Smooth muscle cell (in vitro differentiated cells): ENCODE measurements around the gene PRR19. TPM values are rescaled to one million over a fixed set of nuclear protein-coding genes. Genes with fewer than 3 reads are reported as not detected.

Source experiments
- DNase-seq: peaks from one replicate; lab custom pipeline; 2025; ENCODE audit not compliant: unreplicated experiment; lab: John Stamatoyannopoulos, UW
- H2AFZ ChIP-seq: fragments of 200-600 bp; sonication (generic); 2 replicates; pipeline ENCODE4 v1.6.0; 2016; ENCODE audit warnings: antibody characterized with exemption, low read depth, mild to moderate bottlenecking
- H3F3A ChIP-seq: fragments of 200-600 bp; sonication (generic); 2 replicates; pipeline ENCODE4 v1.6.0; 2017; ENCODE audit warnings: antibody characterized with exemption, low read depth
- H3K27ac ChIP-seq: fragments of 200-600 bp; sonication (generic); 2 replicates; pipeline ENCODE4 v1.5.1; 2016; ENCODE audit warnings: low read depth, mild to moderate bottlenecking
- H3K27me3 ChIP-seq: fragments of 200-600 bp; sonication (generic); 2 replicates; pipeline ENCODE4 v1.6.1; 2016; ENCODE audit warnings: low read depth, mild to moderate bottlenecking
- H3K36me3 ChIP-seq: fragments of 200-600 bp; sonication (generic); 2 replicates; pipeline ENCODE4 v1.5.1; 2016; ENCODE audit warnings: low read depth
- H3K4me1 ChIP-seq: fragments of 200-600 bp; sonication (generic); 2 replicates; pipeline ENCODE4 v1.5.1; 2016; ENCODE audit warnings: low read depth
- H3K4me2 ChIP-seq: fragments of 200-600 bp; sonication (generic); 2 replicates; pipeline ENCODE4 v1.6.0; 2016; ENCODE audit warnings: mild to moderate bottlenecking
- H3K4me3 ChIP-seq: fragments of 200-600 bp; sonication (generic); 2 replicates; pipeline ENCODE4 v1.5.1; 2016; ENCODE audit warnings: mild to moderate bottlenecking
- H3K79me2 ChIP-seq: fragments of 200-600 bp; sonication (generic); 2 replicates; pipeline ENCODE4 v1.6.0; 2016; ENCODE audit warnings: low read depth, mild to moderate bottlenecking
- H3K9ac ChIP-seq: fragments of 200-600 bp; sonication (generic); 2 replicates; pipeline ENCODE4 v1.6.0; 2016; ENCODE audit warnings: low read depth
- H3K9me3 ChIP-seq: fragments of 200-600 bp; sonication (generic); replicated peaks from 2 replicates; pipeline ENCODE4 v1.5.1; 2016; ENCODE audit warnings: low read depth
- H4K20me1 ChIP-seq: fragments of 200-600 bp; sonication (generic); 2 replicates; pipeline ENCODE4 v1.6.0; 2016; ENCODE audit warnings: low read depth
- CTCF ChIP-seq: fragments of 200-600 bp; sonication (generic); IDR thresholded peaks from 2 replicates; pipeline ENCODE4 v1.5.1; 2017; ENCODE audit warnings: borderline replicate concordance, mild to moderate bottlenecking, antibody characterized with exemption; ENCODE audit not compliant: insufficient read depth, poor library complexity, severe bottlenecking
- WGBS: methylation state at CpG from one replicate; pipeline ENCODE4 v1.1.7; 2016; ENCODE audit warnings: low lambda C conversion rate; 5-methylcytosine and 5-hydroxymethylcytosine counted together
- polyA plus RNA-seq: library from polyadenylated mRNA; unstranded; fragments of >200 nt; fragmentation: Nextera tagmentation; extraction: Ambion mirVana; gene quantifications from 2 replicates; pipeline ENCODE4 v1.2.1, GENCODE V29; 2016
- total RNA-seq: library from RNA; depleted of rRNA; stranded (reverse); fragments of >200 nt; gene quantifications from 2 replicates; pipeline ENCODE4 v1.2.3, GENCODE V29; 2014

The PRR19 gene
- total and polyA plus RNA-seq, 2 experiments from 2014 or later: 0.45 to 0.73 TPM

- peaks cover 23% of the 10 kb centered on the region for H4K20me1 ChIP-seq
- no peak overlapping the region for H3K9ac ChIP-seq
- H3K9me3 ChIP-seq: no peaks in the 10 kb centered on the region
- no peaks in the 10 kb centered on the region for H3F3A ChIP-seq
- 5% methylated on average over 27 of the region's 38 CpGs for WGBS
- H2AFZ ChIP-seq: peak overlapping the region; percentile 49
- H3K36me3 ChIP-seq: no peaks in the 10 kb centered on the region
- TF ChIP-seq CTCF: no peak
- DNase-seq: no peak
- peak overlapping the region; percentile 77 for H3K4me2 ChIP-seq
- H3K4me3 ChIP-seq: peak overlapping the region; percentile 31
- H3K79me2 ChIP-seq: peaks cover 36% of the 10 kb centered on the region
- peaks cover 9% of the 10 kb centered on the region for H3K4me1 ChIP-seq
- H3K27me3 ChIP-seq: peaks cover 47% of the 10 kb centered on the region
- H3K27ac ChIP-seq: no peak overlapping the region
These were observed 22.8 kb downstream of the PRR19 start for GRCh38 chr19:42324655-42325307.

GRCh38 chr19:42325308-42325895, 23.5 kb downstream of the PRR19 start, which contains the start of gene MEGF8:
Gene MEGF8, plus strand, starts transcription at chr19:42325635. Its CDS starts 609 bp downstream, at chr19:42326244.
- Histone ChIP-seq H3K79me2 (peaks cover 41% of the 10 kb centered on the region), H3K4me1 (peaks cover 9% of the 10 kb centered on the region), H3F3A (no peaks in the 10 kb centered on the region), H3K27me3 (peaks cover 45% of the 10 kb centered on the region), H2AFZ (peak within 1 kb of the TSS; percentile 97), H3K9ac (peak within 1 kb of the TSS; percentile 87), H3K9me3 (no peaks in the 10 kb centered on the region), H3K27ac (no peak within 1 kb of the TSS), H3K36me3 (no peaks in the 10 kb centered on the region), H3K4me3 (peak within 1 kb of the TSS; percentile 98), H3K4me2 (peak within 1 kb of the TSS; percentile 98), H4K20me1 (peaks cover 29% of the 10 kb centered on the region)
- under 1% methylated on average over 20 of the region's 45 CpGs for WGBS
- DNase-seq: peak; percentile 90
- TF ChIP-seq CTCF: peak; percentile 67

- peaks cover 9% of the 10 kb centered on the region for H3K4me1 ChIP-seq
- DNase-seq: no peak
- H3K27me3 ChIP-seq: peaks cover 38% of the 10 kb centered on the region
- H4K20me1 ChIP-seq: peaks cover 36% of the 10 kb centered on the region
- H3K27ac ChIP-seq: no peak overlapping the region
- peak overlapping the region; percentile 87 for H3K9ac ChIP-seq
- H3F3A ChIP-seq: no peaks in the 10 kb centered on the region
- H3K9me3 ChIP-seq: no peaks in the 10 kb centered on the region
- H2AFZ ChIP-seq: peak overlapping the region; percentile 97
- no peaks in the 10 kb centered on the region for H3K36me3 ChIP-seq
- TF ChIP-seq CTCF: peak; percentile 2
- WGBS: 12% methylated on average over 37 of the region's 37 CpGs
- peaks cover 45% of the 10 kb centered on the region for H3K79me2 ChIP-seq
- H3K4me2 ChIP-seq: peak overlapping the region; percentile 98
- H3K4me3 ChIP-seq: peak overlapping the region; percentile 98
These were observed 24.2 kb downstream of the PRR19 start for GRCh38 chr19:42325896-42326771.
